HG02885 (cell line): ENCODE results near the gene SLC22A23.

Experiments used
- ATAC-seq: cut with Tn5 transposase; IDR thresholded peaks from one replicate; pipeline ENCODE4 v1.9.1; 2021; ENCODE audit warnings: mild to moderate bottlenecking; ENCODE audit not compliant: unreplicated experiment, poor library complexity

SLC22A23 gene

GRCh38 chr6:3293271-3294155 is 163.3 kb downstream of the SLC22A23 start:
- no peak for ATAC-seq

- ATAC-seq: no peak
These were observed 164.2 kb downstream of the SLC22A23 start for GRCh38 chr6:3292431-3293197.

- ATAC-seq: no peak
These were observed 164.9 kb downstream of the SLC22A23 start for GRCh38 chr6:3291987-3292386.

GRCh38 chr6:3291346-3291745 is 165.5 kb downstream of the SLC22A23 start:
- ATAC-seq: no peak

GRCh38 chr6:3290931-3291211 is 166.0 kb downstream of the SLC22A23 start:
- no peak for ATAC-seq

GRCh38 chr6:3290149-3290930 is 166.5 kb downstream of the SLC22A23 start:
- no peak for ATAC-seq

- ATAC-seq: no peak
These were observed 167.2 kb downstream of the SLC22A23 start for GRCh38 chr6:3289664-3290055.

GRCh38 chr6:3288711-3289663 is 167.9 kb downstream of the SLC22A23 start:
- no peak for ATAC-seq

- ATAC-seq: no peak
These were observed 168.7 kb downstream of the SLC22A23 start for GRCh38 chr6:3287976-3288707.

GRCh38 chr6:3287308-3287707 is 169.5 kb downstream of the SLC22A23 start:
- no peak for ATAC-seq

- ATAC-seq: no peak
These were observed 170.1 kb downstream of the SLC22A23 start for GRCh38 chr6:3286641-3287171.

- no peak for ATAC-seq
These were observed 171.1 kb downstream of the SLC22A23 start for GRCh38 chr6:3285732-3286131.

- ATAC-seq: no peak
These were observed 171.7 kb downstream of the SLC22A23 start for GRCh38 chr6:3285049-3285639.

- ATAC-seq: no peak
These were observed 172.4 kb downstream of the SLC22A23 start for GRCh38 chr6:3284436-3284876.

- no peak for ATAC-seq
These were observed 173.0 kb downstream of the SLC22A23 start for GRCh38 chr6:3283641-3284435.

- ATAC-seq: no peak
These were observed 173.6 kb downstream of the SLC22A23 start for GRCh38 chr6:3283241-3283640.

GRCh38 chr6:3282476-3283236 is 174.2 kb downstream of the SLC22A23 start:
- ATAC-seq: no peak
